ENCODE results near the gene GHRL.

DNA sequence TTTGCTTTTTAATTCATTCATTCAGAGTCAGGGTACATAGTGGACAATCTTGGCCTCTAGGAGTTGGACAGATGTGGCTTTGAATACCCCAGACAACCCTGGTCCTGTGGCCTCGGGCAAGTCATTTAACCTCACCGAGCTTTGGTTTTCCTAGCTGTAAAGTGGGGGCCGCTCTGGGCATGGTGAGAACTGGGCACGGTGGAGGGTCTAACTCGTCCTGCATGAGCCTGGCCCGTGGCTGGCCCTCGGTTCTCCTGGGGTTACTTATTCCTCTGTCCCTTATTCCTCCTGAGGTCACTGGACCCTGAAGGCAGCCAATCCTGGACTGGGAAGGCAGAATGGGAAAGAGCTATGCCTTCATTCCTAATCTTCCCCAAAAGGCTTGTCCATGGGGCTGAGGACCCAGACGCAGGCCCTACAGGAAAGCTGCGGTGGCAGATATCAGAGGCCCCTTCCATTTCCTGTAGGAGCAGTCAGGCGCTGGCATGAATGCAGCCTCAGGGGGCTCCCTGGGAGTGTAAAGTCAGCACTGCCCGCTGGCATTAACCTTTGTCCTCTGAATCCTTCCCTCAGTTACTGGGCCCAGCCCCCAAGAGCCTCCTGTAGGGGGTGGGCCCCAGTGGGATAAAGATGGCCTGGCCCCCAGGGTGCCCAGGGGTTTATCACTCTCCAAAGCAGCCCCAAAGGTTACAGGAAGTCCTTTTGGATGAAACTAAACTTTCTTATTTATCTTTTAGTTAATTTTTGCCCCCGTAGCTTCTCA, 46.0 kb upstream of the GHRL start:
- no peak for TF ChIP-seq POLR2A (IDR thresholded peaks at IDR 0.05)
- TF ChIP-seq, protein P1, sequence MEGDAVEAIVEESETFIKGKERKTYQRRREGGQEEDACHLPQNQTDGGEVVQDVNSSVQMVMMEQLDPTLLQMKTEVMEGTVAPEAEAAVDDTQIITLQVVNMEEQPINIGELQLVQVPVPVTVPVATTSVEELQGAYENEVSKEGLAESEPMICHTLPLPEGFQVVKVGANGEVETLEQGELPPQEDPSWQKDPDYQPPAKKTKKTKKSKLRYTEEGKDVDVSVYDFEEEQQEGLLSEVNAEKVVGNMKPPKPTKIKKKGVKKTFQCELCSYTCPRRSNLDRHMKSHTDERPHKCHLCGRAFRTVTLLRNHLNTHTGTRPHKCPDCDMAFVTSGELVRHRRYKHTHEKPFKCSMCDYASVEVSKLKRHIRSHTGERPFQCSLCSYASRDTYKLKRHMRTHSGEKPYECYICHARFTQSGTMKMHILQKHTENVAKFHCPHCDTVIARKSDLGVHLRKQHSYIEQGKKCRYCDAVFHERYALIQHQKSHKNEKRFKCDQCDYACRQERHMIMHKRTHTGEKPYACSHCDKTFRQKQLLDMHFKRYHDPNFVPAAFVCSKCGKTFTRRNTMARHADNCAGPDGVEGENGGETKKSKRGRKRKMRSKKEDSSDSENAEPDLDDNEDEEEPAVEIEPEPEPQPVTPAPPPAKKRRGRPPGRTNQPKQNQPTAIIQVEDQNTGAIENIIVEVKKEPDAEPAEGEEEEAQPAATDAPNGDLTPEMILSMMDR (IDR thresholded peaks at IDR 0.05): no peak
- TF ChIP-seq EP300 (IDR thresholded peaks at IDR 0.05): no peak
- TF ChIP-seq POLR2AphosphoS5 (IDR thresholded peaks at IDR 0.05): no peak

Data from sigmoid colon (tissue), 4 donors.